NB4 (cell line): Measurements from ENCODE around the gene RNF11.
"Not testable (repeated sequence)": the region's sequence is repeated elsewhere in the genome, so short reads cannot be mapped to it uniquely, and the experiment has no call there.

Source experiments
- POLR2A ChIP-seq: IDR thresholded peaks from 2 replicates; pipeline ENCODE4 v1.6.1; 2011; ENCODE audit warnings: mild to moderate bottlenecking; ENCODE audit not compliant: insufficient read length; ENCODE audit errors: extremely low read depth
- TF ChIP-seq, protein P1 (sequence below): IDR thresholded peaks from one replicate; pipeline ENCODE4 v1.5.1; 2012; ENCODE audit warnings: low read depth, low read length
- TF ChIP-seq, protein P2 (sequence below): IDR thresholded peaks from 2 replicates; pipeline ENCODE4 v1.6.1; 2011; ENCODE audit warnings: low read depth, low read length

DNA sequence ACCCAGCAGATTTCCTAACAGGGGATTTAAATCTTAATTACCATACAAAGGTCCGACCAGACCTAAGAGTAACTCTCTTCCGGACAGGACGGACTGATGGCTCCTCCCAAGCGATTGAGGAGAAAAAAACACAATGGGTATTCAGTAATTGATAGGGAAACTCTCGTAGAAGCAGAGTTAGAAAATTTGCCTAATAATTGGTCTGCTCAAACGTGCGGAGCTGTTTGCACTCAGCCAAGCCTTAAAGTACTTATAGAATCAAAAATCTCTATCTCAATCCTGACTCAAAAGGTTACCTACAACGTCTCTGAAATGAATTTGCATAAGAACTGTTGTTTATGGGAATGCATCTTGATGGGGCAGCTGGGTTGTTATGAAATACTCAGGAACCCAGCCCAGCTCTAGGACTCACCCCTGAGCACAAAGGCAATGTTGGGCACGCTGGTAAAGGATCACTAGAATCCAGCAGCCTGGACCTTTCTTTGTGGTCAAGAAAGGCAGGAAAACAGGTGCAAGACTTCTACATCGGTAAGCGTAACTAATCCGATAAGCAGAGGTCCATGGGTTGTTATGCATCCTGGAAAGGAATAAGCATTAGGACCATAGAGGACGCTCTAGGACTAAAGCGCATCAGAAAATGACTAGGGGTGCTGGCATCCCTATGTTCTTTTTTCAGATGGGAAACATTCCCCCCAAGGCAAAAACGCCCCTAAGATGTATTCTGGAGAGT, 8.7 kb upstream of the RNF11 start:
- TF ChIP-seq, protein P1, sequence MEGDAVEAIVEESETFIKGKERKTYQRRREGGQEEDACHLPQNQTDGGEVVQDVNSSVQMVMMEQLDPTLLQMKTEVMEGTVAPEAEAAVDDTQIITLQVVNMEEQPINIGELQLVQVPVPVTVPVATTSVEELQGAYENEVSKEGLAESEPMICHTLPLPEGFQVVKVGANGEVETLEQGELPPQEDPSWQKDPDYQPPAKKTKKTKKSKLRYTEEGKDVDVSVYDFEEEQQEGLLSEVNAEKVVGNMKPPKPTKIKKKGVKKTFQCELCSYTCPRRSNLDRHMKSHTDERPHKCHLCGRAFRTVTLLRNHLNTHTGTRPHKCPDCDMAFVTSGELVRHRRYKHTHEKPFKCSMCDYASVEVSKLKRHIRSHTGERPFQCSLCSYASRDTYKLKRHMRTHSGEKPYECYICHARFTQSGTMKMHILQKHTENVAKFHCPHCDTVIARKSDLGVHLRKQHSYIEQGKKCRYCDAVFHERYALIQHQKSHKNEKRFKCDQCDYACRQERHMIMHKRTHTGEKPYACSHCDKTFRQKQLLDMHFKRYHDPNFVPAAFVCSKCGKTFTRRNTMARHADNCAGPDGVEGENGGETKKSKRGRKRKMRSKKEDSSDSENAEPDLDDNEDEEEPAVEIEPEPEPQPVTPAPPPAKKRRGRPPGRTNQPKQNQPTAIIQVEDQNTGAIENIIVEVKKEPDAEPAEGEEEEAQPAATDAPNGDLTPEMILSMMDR, result not testable (repeated sequence)
- TF ChIP-seq, protein P2, sequence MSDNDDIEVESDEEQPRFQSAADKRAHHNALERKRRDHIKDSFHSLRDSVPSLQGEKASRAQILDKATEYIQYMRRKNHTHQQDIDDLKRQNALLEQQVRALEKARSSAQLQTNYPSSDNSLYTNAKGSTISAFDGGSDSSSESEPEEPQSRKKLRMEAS, result not testable (repeated sequence)
- not testable (repeated sequence) for TF ChIP-seq POLR2A
